GM21367 (cell line): Measurements from ENCODE around the gene PVALB.

ENCODE experiments used
- ATAC-seq: cut with Tn5 transposase; IDR thresholded peaks from one replicate; pipeline ENCODE4 v1.9.1; 2021; ENCODE audit not compliant: unreplicated experiment

PVALB gene

GRCh38 chr22:36775586-36775963 is 41.3 kb downstream of the PVALB start:
- ATAC-seq = peak; percentile 5

GRCh38 chr22:36773935-36774334 is 42.9 kb downstream of the PVALB start:
- no peak for ATAC-seq

GRCh38 chr22:36772451-36772850 is 44.4 kb downstream of the PVALB start:
- no peak for ATAC-seq

DNA sequence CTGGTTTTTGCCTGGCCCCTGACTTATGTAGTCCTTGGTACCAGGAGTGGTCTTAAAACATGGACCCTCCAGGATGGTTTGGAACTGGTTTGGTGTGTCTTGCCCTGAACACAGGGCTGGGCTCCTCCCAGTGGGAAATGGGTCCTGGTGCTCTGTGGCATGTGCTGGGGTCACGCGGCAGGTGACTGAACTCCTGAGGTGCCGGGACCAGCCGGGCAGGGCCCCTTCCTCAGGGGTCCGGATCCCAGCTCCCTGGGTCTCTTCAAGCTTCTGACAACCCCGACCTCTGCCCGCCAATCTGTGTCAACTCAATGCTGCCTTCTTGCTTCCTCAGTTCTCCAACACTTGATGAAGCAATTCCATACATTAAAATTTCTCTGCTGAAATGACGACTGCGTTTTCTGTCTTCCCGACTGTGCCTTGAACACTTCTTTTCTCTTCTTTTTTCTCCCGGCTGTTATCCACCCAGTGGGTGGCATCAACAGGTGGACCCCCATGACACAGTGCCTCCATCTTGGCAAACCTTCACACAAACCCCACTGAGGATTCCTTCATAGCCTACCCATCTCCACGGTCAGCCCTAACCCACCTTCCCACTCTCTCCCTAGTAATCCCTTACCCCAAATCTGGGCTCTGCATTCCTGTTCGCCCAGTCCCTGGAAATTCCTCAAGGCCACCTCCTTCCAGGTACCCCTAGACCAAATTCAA is 45.3 kb downstream of the PVALB start:
- no peak for ATAC-seq

- ATAC-seq = no peak
These were observed 46.2 kb downstream of the PVALB start for GRCh38 chr22:36770513-36771231.

DNA sequence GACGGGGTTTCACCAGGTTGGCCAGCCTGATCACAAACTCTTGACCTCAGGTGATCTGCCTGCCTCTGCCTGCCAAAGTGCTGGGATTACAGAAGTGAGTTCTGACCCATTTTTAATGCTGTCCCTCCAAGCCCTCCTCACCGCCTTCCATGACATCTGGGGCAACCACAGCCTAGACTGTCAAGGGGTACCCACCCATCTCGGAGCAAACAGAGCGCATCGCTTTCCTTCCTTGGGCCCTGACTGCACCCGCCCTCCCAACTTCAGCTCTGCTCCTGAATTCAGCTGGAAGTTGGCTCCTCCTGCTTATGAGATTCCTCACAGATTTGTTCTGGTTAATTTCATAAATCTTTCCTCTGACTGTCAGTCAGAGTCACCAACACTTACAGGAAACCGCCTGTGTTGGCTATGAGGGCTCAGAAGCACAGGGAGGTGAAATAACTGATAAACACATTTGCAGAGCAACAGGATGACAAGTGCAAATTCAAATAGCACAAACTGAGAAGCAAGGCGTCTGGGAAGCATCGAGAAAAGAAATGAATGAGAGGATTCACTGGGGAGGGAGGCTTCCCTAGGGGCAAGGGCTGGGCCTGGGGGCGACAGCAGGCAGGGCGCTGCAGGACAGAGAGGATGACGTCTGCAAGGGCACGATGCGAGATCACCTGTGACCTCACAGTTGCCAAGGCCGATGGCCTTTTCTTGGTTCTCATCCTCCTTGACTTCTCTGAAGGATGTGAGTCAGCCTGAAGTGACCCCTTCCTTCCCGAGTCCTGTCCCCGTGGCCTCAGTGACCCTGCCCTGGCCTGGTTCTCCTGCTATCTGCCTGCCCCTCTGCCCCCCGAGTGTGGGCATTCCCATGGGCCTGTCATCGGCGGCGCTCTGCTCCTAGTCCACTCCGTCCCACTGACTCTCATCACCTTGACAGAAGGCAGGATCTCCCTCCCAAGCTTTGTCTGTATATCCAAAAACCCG is 47.0 kb downstream of the PVALB start:
- ATAC-seq = no peak

DNA sequence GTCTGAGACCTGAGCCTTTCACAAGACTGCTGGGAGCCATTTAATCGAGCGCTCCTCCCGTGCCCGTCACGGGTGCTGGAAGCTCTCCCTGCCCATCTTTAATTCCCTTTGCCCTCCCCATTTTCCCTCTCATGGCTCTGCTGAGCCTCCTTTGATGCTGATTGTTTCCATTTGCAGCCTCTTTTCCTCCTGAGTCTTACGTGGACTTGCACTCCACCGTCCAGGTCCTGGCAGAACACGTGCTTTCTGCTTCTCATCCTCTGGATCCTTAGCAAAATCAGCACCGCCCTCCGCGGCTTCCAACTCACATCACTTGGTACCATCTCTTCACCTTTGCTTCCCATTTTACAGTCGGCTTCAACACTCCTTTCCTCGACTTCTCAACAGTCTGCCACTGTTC is 48.2 kb downstream of the PVALB start:
- no peak for ATAC-seq

GRCh38 chr22:36768141-36768540 is 48.7 kb downstream of the PVALB start:
- ATAC-seq = no peak

DNA sequence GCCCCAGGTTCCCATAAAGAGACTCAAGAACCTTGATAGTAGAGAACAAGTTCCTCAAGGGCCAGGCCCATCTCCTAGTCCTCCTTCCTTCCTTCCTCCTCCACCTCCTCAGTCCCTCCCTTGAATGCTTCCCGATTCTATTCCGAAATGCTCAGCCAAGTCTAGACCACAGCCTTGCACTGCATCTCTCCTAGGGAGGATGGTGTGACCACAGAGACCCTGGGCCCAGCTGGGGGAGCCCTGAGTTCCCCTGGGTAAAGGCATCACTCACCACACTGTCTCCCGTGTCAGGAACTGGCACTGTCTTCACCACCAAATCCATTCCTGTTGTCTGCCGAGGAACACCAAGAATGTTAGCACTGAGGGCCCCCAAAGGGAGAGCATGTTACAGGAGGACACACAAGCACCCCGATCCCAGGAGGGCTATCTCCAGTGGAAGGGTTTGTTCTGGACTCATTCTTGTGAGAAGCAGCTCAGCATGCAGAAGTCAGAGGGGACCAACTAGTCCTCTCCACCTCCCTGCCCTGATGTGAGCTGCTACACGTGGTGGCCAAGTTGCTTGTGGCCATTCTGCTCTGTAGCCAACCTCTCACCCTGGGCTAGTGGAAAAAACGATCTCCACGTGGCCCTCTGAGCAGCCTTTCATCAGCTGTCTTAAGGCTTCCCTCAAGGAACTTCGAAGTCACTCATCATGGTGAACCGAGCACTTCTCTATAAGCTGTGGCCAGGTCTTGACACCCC is 49.6 kb downstream of the PVALB start:
- ATAC-seq = no peak

- ATAC-seq = no peak
These were observed 50.8 kb downstream of the PVALB start for GRCh38 chr22:36765943-36766450.

DNA sequence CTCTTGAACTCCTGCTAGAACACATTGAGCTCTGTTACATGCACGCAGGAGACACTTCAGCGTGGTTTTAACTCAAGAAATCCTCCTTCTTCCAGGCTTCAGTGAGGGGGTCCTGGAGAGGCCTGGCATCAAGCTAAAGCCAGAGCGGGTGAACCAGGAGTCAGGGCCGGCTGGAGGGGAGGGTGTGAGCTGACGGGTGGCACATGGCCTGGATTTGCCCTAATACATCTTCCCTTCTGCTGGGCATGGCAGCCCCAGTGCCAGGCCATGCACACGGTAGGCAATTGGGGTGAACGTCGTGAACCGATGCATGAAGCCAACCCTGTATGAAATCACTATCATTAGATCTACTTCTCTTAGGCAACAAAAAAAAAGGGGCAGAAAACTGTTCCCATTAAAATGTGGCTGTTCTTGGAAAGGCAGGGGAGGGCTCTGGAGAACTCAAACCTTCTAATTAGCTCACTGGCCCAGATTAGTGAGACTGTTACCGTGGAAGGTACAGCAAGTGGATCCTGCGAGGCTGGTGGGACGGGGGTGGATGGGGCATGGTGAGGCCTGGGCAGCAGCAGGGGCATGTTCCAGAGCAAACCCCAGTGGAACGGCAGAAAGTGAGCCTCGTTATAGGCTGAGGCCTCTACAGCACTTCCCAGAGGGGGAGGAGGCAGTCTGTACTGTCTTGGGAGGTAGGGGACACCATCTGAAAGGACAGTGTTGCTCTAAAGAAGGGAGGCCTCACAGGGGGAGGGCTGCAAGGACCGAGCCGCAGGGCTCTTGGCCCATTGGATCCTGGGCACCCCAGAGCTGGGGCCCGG is 51.5 kb downstream of the PVALB start:
- ATAC-seq = no peak

DNA sequence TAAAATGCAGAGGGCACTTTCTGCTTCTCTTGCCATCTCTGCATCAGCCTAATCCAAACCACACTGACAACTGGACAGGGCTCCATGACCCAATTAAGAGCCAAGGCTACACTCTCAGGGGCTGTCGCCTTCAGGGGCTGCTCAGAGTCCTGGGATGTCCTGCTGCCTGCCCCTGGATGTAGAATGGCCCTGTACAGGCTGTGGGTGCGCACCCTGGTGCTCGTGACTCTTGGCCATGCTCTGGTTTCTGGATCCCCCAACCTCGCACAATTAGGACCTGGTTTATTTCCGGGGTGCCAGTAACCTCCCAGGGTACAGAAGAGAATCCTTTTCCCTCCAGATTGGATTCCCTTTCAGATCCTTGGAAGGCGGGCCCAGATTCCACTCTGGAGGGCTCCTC is 52.2 kb downstream of the PVALB start:
- no peak for ATAC-seq

DNA sequence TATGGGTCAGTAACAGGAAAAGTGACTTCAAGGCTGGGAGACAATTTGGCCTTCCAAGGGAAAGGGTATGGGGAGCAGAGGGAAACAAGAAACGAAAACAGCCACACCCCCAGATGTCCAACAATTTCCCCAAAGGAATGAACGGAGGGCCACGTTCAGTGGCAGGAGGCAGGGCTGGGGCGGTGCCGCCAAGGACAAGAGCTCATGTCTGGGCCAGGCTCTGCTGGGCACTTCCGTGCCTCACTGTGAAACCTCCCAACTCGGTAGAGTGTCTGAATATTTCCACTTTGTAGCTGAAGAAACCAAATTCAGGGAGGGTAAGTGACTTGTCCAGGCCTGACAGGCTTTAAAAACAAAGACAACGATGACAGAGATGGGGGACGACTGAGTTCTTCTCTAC is 52.8 kb downstream of the PVALB start:
- no peak for ATAC-seq

- no peak for ATAC-seq
These were observed 53.3 kb downstream of the PVALB start for GRCh38 chr22:36763576-36763975.

DNA sequence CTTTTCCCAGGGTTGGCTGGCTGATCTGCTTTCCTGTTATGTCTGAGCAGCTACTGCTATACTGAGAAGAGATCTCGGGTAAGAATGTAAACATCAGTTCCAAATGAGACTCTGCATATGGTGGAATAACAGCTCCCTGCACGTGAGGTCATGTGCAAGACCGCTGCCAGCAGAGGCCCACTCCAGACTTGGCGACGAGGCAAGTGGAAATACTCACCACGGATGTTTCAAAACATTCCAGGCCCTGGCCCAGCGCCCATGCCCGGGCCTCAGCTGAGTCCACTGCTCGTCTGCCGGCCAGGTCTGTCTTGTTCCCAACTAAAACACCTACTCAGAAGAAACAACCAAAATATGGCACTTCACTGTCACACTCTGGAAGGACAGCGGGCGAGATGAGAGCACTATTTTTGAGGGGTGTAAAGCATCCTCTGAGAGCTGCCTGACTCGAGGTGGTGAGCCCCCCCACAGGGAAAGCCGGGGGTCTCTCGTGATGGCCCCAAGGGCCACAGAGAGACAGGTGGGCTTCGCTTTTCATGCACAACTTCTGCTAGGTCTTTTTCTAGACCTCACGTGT is 54.1 kb downstream of the PVALB start:
- no peak for ATAC-seq

DNA sequence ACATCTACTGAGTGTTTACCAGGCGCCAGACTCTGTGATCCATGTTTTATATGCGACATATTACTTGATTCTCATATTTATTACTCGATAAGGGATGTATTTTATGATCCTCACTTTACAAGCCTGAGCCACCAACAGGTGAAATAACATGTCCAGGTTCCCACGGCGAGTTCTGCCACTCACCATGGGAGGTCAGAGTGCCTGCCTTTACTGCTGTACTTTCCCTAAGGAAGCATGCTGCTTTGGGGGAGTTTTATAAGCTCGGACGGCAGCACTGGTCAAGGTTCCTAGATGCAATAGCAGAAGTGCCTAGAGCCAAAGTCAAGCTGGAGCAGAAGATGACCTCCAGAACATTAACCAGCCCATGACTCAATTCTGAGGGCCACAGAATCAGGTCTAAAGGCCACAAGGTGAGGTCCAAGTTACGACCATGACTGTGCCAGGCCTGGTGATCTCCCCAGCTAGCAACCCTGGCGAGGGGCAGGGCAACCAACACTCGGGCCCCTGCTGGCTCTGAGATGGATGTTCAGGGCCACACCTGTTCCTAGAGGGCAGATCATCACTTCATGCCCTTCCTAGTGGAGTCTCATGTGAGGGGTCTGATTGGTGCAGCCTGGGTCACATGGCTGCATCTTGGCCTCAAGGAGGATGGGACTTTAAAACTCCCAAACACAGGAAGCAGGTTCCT is 55.1 kb downstream of the PVALB start:
- no peak for ATAC-seq

DNA sequence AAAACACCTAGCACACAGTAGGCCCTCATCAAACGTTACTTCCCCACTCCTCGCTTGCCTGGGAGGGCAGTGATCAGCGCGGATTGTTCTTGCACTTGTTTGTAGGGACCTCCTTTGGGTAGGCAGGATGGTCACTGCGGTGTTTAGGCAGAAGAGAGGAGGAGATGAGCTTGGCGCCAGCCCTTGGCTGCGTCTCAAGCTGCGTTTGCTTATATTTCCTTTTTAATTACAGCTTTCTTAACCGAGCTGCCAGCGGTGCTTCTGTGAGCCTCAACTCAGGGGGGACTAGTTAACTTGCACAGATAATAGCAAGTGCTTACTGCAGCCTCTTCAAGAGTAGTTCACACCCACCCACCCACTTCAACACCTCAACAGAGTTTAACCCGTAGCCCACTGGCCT is 56.0 kb downstream of the PVALB start:
- no peak for ATAC-seq

DNA sequence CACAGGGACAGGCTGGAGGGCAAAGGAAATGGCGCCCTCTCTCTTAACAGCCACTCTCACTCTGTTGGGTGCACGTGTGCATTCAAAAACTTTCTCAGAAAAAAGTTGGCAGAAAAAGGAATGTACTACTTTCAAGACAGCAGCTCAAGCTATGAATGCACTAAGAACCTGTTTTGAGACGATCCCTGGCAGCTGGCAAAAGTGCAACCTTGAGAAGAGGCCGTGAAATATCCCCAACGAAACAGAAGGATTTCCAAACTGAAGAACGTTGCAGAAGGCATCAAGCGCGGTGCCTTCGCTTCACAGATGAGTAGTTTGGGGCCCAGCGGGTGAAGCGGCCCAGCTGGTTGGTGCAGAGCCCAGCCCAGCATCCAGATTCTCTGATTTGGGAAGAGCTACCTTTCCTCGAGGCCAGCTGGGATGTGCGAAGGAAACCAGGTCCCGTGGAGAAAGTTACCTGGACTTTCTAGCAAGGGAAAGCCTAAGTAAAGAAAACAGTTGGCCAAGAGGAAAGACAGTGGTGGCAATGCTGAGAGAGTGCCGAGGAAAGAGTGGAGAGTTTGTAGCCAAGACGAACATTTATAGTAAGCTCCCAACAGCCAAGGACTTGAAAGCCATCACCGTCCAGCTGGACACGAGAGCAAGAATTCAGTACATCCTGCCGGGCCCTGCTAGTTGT is 57.2 kb downstream of the PVALB start:
- no peak for ATAC-seq
